Bronchial epithelial cell (primary cell): ENCODE measurements around the gene ZNF782. TPM values are rescaled to one million over a fixed set of nuclear protein-coding genes. Genes with fewer than 3 reads are reported as not detected.

Experiments used
- DNase-seq: peaks from one replicate; pipeline ENCODE4 v3.0.0-alpha.2; 2010; ENCODE audit warnings: low read depth
- FAIRE-seq: peaks from 2 replicates; lab custom pipeline; 2011; peaks lifted over from hg19 to GRCh38; lab: Jason Lieb, UNC
- H3K27me3 ChIP-seq: 2 replicates; pipeline ENCODE4 v1.5.1; 2011; ENCODE audit warnings: low read length; ENCODE audit not compliant: control insufficient read depth, insufficient read depth
- H3K36me3 ChIP-seq: 2 replicates; pipeline ENCODE4 v1.5.1; 2011; ENCODE audit warnings: low read length; ENCODE audit not compliant: control insufficient read depth, insufficient read depth
- H3K4me3 ChIP-seq: 2 replicates; pipeline ENCODE4 v1.5.1; 2011; ENCODE audit warnings: mild to moderate bottlenecking, low read depth, low read length, control low read depth
- CTCF ChIP-seq: IDR thresholded peaks from 2 replicates; pipeline ENCODE4 v1.5.1; 2011; ENCODE audit warnings: mild to moderate bottlenecking, moderate library complexity, low read length, control low read depth, inconsistent platforms; ENCODE audit not compliant: insufficient read depth, severe bottlenecking
- total RNA-seq: library from RNA; depleted of rRNA; stranded (reverse); fragments of >200 nt; gene quantifications from 2 replicates; pipeline ENCODE4 v1.2.1, GENCODE V29; 2014

ZNF782 gene
- total RNA-seq, 1 donor from 2014 or later: 2.1 TPM

GRCh38 chr9:96883922-96884321, 29.6 kb upstream of the ZNF782 start:
- FAIRE-seq: no peak
- no peak for TF ChIP-seq CTCF
- no peak overlapping the region for H3K4me3 ChIP-seq
- no peak for DNase-seq
- no peaks in the 10 kb centered on the region for H3K36me3 ChIP-seq
- H3K27me3 ChIP-seq: no peaks in the 10 kb centered on the region

GRCh38 chr9:96877269-96877668, 23.0 kb upstream of the ZNF782 start:
- DNase-seq: no peak
- no peak for FAIRE-seq
- Histone ChIP-seq H3K4me3 (no peak overlapping the region), H3K27me3 (no peaks in the 10 kb centered on the region), H3K36me3 (no peaks in the 10 kb centered on the region)
- TF ChIP-seq CTCF: no peak

GRCh38 chr9:96875461-96876142, 21.3 kb upstream of the ZNF782 start:
- peak overlapping the region; percentile 60 for H3K4me3 ChIP-seq
- DNase-seq: peak; percentile 71
- TF ChIP-seq CTCF: peak; percentile 65
- FAIRE-seq: no peak
- H3K27me3 ChIP-seq: no peaks in the 10 kb centered on the region
- no peaks in the 10 kb centered on the region for H3K36me3 ChIP-seq

- FAIRE-seq (peak; percentile 93), DNase-seq (peak; percentile 99)
- Histone ChIP-seq H3K4me3 (peak overlapping the region; percentile 60), H3K27me3 (no peaks in the 10 kb centered on the region), H3K36me3 (no peaks in the 10 kb centered on the region)
- no peak for TF ChIP-seq CTCF
Measured at GRCh38 chr9:96874947-96875460, 20.7 kb upstream of the ZNF782 start.

- DNase-seq (no peak), FAIRE-seq (peak; percentile 80)
- no peak for TF ChIP-seq CTCF
- H3K36me3 ChIP-seq: no peaks in the 10 kb centered on the region
- H3K27me3 ChIP-seq: no peaks in the 10 kb centered on the region
- H3K4me3 ChIP-seq: no peak overlapping the region
Measured at GRCh38 chr9:96874201-96874785, 20.0 kb upstream of the ZNF782 start.
